GM19043 (cell line): ENCODE results near the gene CEACAM16.

Experiments
- ATAC-seq: cut with Tn5 transposase; IDR thresholded peaks from one replicate; pipeline ENCODE4 v1.9.1; 2021; ENCODE audit warnings: low read depth; ENCODE audit not compliant: unreplicated experiment

Gene CEACAM16

GRCh38 chr19:44757735-44758505 lies 59.0 kb downstream of the CEACAM16 start:
- ATAC-seq: no peak

- ATAC-seq: no peak
Measured at GRCh38 chr19:44758596-44758995, 59.6 kb downstream of the CEACAM16 start.

GRCh38 chr19:44759083-44759804 lies 60.3 kb downstream of the CEACAM16 start:
- no peak for ATAC-seq
